Endothelial cell of umbilical vein (primary cell): ENCODE results near the gene NXPH4. TPM values are rescaled to one million over a fixed set of nuclear protein-coding genes. Genes with fewer than 3 reads are reported as not detected.

Experiments
- BruUV-seq: library from RNA; stranded (reverse); fragments of 400-500 nt; replicated peaks from 2 replicates; lab custom pipeline; 2021; lab: Mats Ljungman, UMichigan
- CTCF ChIA-PET: fragments of 300-600, 350-600 bp; sonication (Branson Sonifier 250); formaldehyde crosslinking; loops from one replicate; lab custom pipeline; 2021; ENCODE audit warnings: antibody characterized with exemption, inconsistent platforms; lab: Charles Lee
- POLR2A ChIA-PET: fragments of 300-600, 350-600 bp; sonication (Branson Sonifier 250); formaldehyde crosslinking; loops from one replicate; lab custom pipeline; 2021; ENCODE audit warnings: antibody characterized with exemption, inconsistent platforms; lab: Charles Lee
- DNase-seq: peaks from one replicate; pipeline ENCODE4 v3.0.0-alpha.2; 2011; ENCODE audit warnings: low read depth, low spot score
- FAIRE-seq: peaks from 2 replicates; lab custom pipeline; 2011; peaks lifted over from hg19 to GRCh38; lab: Jason Lieb, UNC
- H2AFZ ChIP-seq: 2 replicates; pipeline ENCODE4 v1.6.0; 2012; ENCODE audit warnings: low read depth, low read length, control low read depth, inconsistent platforms
- H3K27ac ChIP-seq: 2 replicates; pipeline ENCODE4 v1.5.1; 2011; ENCODE audit warnings: low read depth, mild to moderate bottlenecking, control low read depth, low read length, moderate library complexity; ENCODE audit not compliant: insufficient read depth
- H3K27me3 ChIP-seq, 2 experiments: 2 replicates each; pipeline versions ENCODE4 v1.6.0 to v1.6.1; 2011; ENCODE audit warnings: low read length in 2 of 2, mixed read lengths in 1 of 2; ENCODE audit not compliant: control insufficient read depth in 2 of 2, insufficient read depth in 2 of 2
- H3K36me3 ChIP-seq, 2 experiments: 2 replicates in 1 of 2; 3 replicates in 1 of 2; pipeline ENCODE4 v1.5.1; 2011; ENCODE audit warnings: low read length in 2 of 2, mild to moderate bottlenecking in 1 of 2, moderate library complexity in 1 of 2; ENCODE audit not compliant: control insufficient read depth in 2 of 2, insufficient read depth in 2 of 2; ENCODE audit errors: extremely low read depth in 1 of 2
- H3K4me1 ChIP-seq: 3 replicates; pipeline ENCODE4 v1.5.1; 2011; ENCODE audit warnings: mild to moderate bottlenecking, low read length; ENCODE audit not compliant: control insufficient read depth, insufficient read depth; ENCODE audit errors: extremely low read depth
- H3K4me2 ChIP-seq: 2 replicates; pipeline ENCODE4 v1.6.1; 2011; ENCODE audit warnings: low read length, control low read depth, mixed read lengths; ENCODE audit not compliant: insufficient read depth
- H3K4me3 ChIP-seq, 3 experiments: fragments of 200-600 bp in 1 of 3; sonication (generic), shearing (Covaris generic) in 1 of 3; replicated peaks in 1 of 3; 2 replicates each; pipeline ENCODE4 v1.5.1; 2011 to 2016; ENCODE audit warnings: control low read depth in 3 of 3, low read length in 3 of 3, mild to moderate bottlenecking in 2 of 3, inconsistent platforms in 1 of 3, low read depth in 1 of 3, moderate library complexity in 1 of 3; ENCODE audit not compliant: insufficient read depth in 1 of 3
- H3K79me2 ChIP-seq: 2 replicates; pipeline ENCODE4 v1.6.0; 2012; ENCODE audit warnings: low read length, inconsistent platforms; ENCODE audit not compliant: control insufficient read depth, insufficient read depth
- H3K9ac ChIP-seq: replicated peaks from 2 replicates; pipeline ENCODE3; 2011; ENCODE audit warnings: low read length, control low read depth; ENCODE audit not compliant: insufficient read depth; ENCODE audit errors: extremely low read depth
- H3K9me1 ChIP-seq: replicated peaks from 3 replicates; pipeline ENCODE4 v1.6.0; 2011; ENCODE audit warnings: mild to moderate bottlenecking, low read length; ENCODE audit not compliant: control insufficient read depth, insufficient read depth; ENCODE audit errors: extremely low read depth
- H3K9me3 ChIP-seq: replicated peaks from 2 replicates; pipeline ENCODE4 v1.5.1; 2012; ENCODE audit warnings: low read length, inconsistent platforms; ENCODE audit not compliant: control insufficient read depth, insufficient read depth
- H4K20me1 ChIP-seq: replicated peaks from 2 replicates; pipeline ENCODE3; 2011; ENCODE audit warnings: mild to moderate bottlenecking, low read length; ENCODE audit not compliant: control insufficient read depth, insufficient read depth; ENCODE audit errors: extremely low read depth
- EZH2 ChIP-seq: IDR thresholded peaks from 2 replicates; pipeline ENCODE4 v1.6.1; 2012; ENCODE audit warnings: borderline replicate concordance, low read depth, mild to moderate bottlenecking, moderate library complexity, low read length, inconsistent platforms; ENCODE audit not compliant: severe bottlenecking
- FOS ChIP-seq: IDR thresholded peaks from 2 replicates; pipeline ENCODE4 v1.6.1; 2011; ENCODE audit warnings: mild to moderate bottlenecking, low read length, moderate library complexity, borderline replicate concordance; ENCODE audit not compliant: insufficient read depth
- GATA2 ChIP-seq: IDR thresholded peaks from 2 replicates; pipeline ENCODE4 v1.7.0; 2011; ENCODE audit warnings: low read depth, mild to moderate bottlenecking, moderate library complexity, mixed read lengths, low read length; ENCODE audit not compliant: insufficient read length, insufficient read depth
- JUN ChIP-seq: IDR thresholded peaks from 2 replicates; pipeline ENCODE4 v1.6.1; 2011; ENCODE audit warnings: borderline replicate concordance, low read depth; ENCODE audit not compliant: insufficient read length, insufficient read depth
- MYC ChIP-seq: IDR thresholded peaks from one replicate; pipeline ENCODE4 v1.6.1; 2011; ENCODE audit warnings: mild to moderate bottlenecking, low read depth, low read length
- POLR2A ChIP-seq: IDR thresholded peaks from 2 replicates; pipeline ENCODE4 v1.6.1; 2012; ENCODE audit warnings: low read depth, mild to moderate bottlenecking, control low read depth, low read length
- POLR2AphosphoS5 ChIP-seq: IDR thresholded peaks from 2 replicates; pipeline ENCODE4 v1.6.1; 2012; ENCODE audit warnings: low read depth, mild to moderate bottlenecking, control low read depth, low read length, moderate library complexity; ENCODE audit not compliant: insufficient read depth
- dilution Hi-C: fragments of 300-500 bp; cut with MboI; formaldehyde crosslinking; loops from one replicate; pipeline ENCODE4 v1.15.0; 2019; ENCODE audit warnings: low sequenced_read_pairs; ENCODE audit not compliant: extremely low pct_ligation_motif_present
- intact Hi-C: fragments of 100-400 bp; cut with micrococcal nuclease; formaldehyde crosslinking; loops from one replicate; pipeline ENCODE4 v1.10.0; 2022
- polyA plus RNA-seq, 4 experiments: library from polyadenylated mRNA; depleted of rRNA in 3 of 4; stranded (reverse) in 3 of 4; unstranded in 1 of 4; fragments of >200 nt; gene quantifications; 2 replicates each; pipeline versions ENCODE4 v1.2.1 to v1.2.3, GENCODE V29; 2011 to 2012; ENCODE audit warnings: missing spikeins in 1 of 4
- total RNA-seq: library from RNA; stranded (reverse); gene quantifications from 2 replicates; pipeline ENCODE4 v1.2.3, GENCODE V29; 2021
- TF ChIP-seq, protein P1 (sequence below): IDR thresholded peaks from 2 replicates; pipeline ENCODE4 v1.6.1; 2011; ENCODE audit not compliant: insufficient read depth, insufficient read length
- TF ChIP-seq, protein P2 (sequence below), 2 donors: IDR thresholded peaks; 1 replicate in 1 of 2; 2 replicates in 1 of 2; pipeline ENCODE4 v1.5.1; 2011; ENCODE audit warnings: low read length in 2 of 2, mild to moderate bottlenecking in 2 of 2, moderate library complexity in 2 of 2, control low read depth in 1 of 2, inconsistent platforms in 1 of 2, low read depth in 1 of 2; ENCODE audit not compliant: insufficient read depth in 1 of 2; ENCODE audit errors: extremely low read depth in 1 of 2

Gene NXPH4
- total and polyA plus RNA-seq, 2 donors (not counting 3 experiments of a cell fraction or from before 2014, with no cell fraction given), result 0.07 TPM; not detected in 1

DNA sequence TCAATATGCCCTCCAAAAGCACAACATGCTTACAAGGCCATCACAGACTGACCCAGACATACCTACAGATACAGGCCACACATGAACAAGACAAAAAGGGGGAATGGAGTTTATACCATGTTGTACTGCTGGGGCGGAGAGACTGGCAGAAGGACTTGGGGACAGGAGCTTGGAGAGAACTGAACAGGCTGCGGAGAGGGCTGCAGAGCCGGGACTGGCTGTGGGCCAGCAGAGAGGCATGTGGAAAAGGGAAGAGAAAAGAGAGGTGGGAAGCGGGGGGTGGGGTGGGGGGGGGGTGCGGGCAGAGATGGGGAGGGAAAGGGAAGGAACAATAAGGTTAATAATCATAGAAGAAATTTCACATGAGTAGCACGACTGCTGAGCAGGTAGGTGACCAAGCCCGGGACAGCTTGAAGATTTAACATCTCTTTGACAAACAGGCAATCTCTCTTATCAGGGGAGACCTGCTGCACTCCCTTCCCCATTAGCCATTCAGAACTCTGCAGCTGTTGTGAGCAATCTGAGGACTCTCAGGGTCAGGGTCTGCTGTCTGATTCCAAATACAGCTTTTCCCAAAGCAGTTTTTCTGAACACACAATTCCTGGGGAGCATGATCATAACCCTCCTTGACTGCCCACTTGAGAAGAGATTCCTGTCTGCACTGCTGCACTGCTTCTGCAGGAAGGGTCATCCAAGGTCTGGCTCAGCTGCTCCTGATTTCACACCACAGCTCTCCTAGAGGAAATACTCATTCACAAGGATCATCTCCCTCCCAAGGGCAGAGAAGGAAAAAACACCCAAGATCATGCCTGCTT lies 56.0 kb downstream of the NXPH4 start:
- H3K9me1 ChIP-seq, result no peaks in the 10 kb centered on the region
- H2AFZ ChIP-seq, result no peak overlapping the region
- H3K79me2 ChIP-seq, result no peaks in the 10 kb centered on the region
- no peak overlapping the region for H3K27ac ChIP-seq
- intact Hi-C loops, result no loop called here
- ChIA-PET CTCF (interaction anchor here (0.8 to 2.1 kb wide), 6 partner anchors 30 to 186 kb away, joined by 3 to 7 read pairs (median 4); partner anchors contain the start of gene SHMT2), POLR2A (no interaction called here)
- TF ChIP-seq FOS, result no peak
- TF ChIP-seq, protein P1, sequence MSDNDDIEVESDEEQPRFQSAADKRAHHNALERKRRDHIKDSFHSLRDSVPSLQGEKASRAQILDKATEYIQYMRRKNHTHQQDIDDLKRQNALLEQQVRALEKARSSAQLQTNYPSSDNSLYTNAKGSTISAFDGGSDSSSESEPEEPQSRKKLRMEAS, result no peak
- TF ChIP-seq, protein P2, sequence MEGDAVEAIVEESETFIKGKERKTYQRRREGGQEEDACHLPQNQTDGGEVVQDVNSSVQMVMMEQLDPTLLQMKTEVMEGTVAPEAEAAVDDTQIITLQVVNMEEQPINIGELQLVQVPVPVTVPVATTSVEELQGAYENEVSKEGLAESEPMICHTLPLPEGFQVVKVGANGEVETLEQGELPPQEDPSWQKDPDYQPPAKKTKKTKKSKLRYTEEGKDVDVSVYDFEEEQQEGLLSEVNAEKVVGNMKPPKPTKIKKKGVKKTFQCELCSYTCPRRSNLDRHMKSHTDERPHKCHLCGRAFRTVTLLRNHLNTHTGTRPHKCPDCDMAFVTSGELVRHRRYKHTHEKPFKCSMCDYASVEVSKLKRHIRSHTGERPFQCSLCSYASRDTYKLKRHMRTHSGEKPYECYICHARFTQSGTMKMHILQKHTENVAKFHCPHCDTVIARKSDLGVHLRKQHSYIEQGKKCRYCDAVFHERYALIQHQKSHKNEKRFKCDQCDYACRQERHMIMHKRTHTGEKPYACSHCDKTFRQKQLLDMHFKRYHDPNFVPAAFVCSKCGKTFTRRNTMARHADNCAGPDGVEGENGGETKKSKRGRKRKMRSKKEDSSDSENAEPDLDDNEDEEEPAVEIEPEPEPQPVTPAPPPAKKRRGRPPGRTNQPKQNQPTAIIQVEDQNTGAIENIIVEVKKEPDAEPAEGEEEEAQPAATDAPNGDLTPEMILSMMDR (IDR thresholded peaks at IDR 0.05; ENCODE audit: extremely low read depth in 1 of 2, insufficient read depth in 1 of 2, low read depth in 1 of 2, low read length in 2 of 2), result no peak
- TF ChIP-seq GATA2, result no peak
- TF ChIP-seq MYC, result no peak
- TF ChIP-seq EZH2, result no peak
- no peak for TF ChIP-seq POLR2AphosphoS5
- TF ChIP-seq POLR2A, result no peak
- no peak for TF ChIP-seq JUN
- no peak for FAIRE-seq
- no peaks in the 10 kb centered on the region for H4K20me1 ChIP-seq
- peaks cover 10% of the 10 kb centered on the region for H3K4me1 ChIP-seq
- peak; percentile 63 for DNase-seq
- no peaks in the 10 kb centered on the region for H3K9me3 ChIP-seq
- BruUV-seq, result no TSS peak
- no peak overlapping the region for H3K9ac ChIP-seq
- dilution Hi-C loops, result no loop called here
- H3K27me3 ChIP-seq, result no peaks in the 10 kb centered on the region
- H3K4me3 ChIP-seq, result no peak overlapping the region
- peaks cover 4 to 5% of the 10 kb centered on the region in 2 experiments for H3K36me3 ChIP-seq
- H3K4me2 ChIP-seq, result no peak overlapping the region
